Kidney capillary endothelial cell (primary cell): ENCODE results near the gene RANBP10.

Experiments
- DNase-seq: peaks from one replicate; pipeline ENCODE4 v3.0.0-alpha.2; 2018; ENCODE audit warnings: low spot score

The RANBP10 gene

DNA sequence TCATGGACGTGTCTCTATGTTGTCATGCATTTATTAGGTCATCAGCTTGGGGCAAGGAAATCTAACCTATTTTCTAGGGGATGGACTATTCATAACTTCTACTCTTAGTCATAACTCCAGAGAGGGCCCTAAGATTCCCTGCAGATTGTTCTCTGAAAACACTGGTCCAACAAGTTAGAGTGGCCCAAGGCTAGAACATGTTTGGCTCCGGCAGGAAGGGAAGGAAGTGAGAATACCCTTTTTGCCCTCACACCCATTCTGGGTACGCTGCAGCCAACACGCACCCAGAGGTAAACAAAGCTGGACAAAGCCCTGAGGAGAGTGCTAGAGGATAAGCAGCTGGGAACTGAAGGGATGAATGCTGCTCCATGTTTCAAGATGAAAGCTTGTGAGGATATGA lies 129.8 kb downstream of the RANBP10 start:
- no peak for DNase-seq

DNA sequence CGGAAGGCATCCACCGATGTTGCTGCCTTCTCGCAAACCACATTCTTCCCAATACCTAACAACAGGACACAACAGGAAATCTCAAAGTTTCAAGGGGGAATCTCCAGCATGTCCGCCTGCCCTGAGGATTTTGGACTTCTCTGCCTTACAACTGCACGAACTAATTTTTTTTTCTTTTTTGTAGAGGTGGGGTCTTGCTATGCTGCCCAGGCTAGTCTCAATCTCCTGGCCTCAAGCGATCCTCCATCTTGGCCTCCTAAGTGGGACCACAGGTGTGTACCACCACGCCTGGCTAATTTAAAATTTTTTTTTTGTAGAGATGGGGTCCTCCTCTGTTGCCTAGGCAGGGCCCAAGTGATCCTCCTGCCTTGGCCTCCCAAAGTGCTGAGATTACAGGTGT lies 130.4 kb downstream of the RANBP10 start:
- no peak for DNase-seq

DNA sequence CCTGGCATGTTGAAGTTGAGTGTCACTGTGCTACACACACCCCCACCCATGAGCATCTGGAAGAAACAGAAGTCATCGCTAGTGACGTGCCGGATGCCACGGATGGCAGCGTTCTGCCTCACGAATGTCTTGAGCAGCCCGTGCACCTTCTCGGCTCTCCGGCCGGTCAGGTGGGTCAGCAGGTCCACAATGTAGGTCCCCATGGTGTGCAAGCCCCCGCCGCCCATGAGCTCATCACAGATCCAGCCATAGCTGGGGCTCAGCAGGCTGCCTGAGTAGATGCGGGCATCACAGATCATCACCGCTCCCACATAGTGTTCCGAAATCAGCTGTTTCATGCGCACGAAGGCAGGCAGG lies 130.8 kb downstream of the RANBP10 start:
- DNase-seq: no peak

DNA sequence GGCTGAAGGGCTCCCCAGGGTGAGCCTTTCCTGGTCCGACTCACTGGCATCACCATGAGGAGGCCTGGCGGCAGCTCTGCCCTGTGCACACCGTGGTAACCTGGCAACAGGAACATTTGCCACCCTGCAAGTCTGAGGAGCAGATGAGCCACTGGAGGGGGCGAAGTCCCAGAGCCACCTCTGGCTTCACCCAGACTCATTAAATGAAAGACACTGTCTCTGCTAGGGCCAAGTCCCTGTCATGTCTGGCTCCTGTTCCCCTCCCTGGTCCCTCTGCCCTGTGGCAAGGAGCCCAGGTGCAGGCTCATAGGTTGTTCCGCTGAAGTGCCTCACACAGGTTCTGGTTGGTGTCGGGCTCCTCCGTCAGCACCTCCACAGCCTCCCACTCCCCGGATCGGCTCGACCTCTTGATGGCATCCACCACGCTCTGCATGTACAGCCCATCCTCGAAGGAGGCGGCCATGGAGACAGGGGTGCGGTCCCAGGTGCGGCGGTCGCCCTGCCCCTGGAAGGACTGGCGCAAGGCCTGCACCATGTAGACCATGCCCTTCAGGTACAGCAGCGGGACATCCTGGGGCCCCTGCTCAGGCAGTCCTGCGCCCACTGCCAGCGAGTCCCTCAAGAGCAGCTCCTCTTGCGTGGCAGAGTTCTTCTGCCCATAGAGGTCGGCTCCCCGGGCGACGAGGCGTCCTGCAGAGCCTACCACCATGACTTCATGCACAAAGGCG lies 131.3 kb downstream of the RANBP10 start:
- DNase-seq: no peak

DNA sequence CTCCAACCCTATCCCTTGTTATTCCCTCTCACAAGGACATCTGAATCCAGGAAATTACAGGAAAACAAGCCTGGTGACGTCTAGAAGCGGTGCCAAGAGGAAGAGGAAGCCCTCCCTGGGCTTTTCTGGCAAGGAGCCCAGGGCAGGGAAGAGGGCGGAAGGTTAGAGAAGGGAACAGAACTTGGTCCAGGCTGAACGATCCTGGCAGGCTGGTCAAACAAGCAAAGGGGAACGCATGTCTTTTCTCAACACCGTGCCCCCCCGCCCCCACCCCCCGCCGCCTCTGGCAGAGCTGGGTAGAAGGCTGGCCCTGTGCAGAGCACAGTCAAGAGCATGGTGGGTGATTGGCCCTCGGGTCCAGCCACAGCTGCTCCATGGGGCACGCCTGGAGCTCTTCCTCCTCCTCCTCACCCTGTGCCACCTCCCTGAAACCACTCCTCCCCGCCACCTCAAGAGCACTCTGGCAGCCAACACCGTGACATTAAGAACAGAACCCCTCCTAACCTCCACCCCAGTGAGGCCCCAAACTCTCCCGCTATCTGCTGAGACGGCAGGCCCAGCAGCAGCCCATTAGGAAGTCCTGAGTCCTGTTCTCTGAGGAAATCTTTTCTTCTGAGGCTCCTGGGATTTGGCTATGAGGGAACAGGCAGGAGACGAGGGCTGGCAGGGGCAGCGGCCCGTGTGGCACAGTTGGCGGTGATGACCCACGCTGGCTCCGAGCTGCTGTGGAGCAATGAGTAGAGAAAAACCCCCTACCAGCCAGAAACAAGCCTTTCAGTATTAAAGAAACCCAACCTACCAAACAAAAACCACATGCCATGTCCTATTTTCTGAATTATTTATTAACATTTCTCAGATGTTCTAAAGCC lies 132.4 kb downstream of the RANBP10 start:
- DNase-seq: peak; percentile 84
